Stimulated activated CD8-positive, alpha-beta memory T cell treated with anti-CD3 and anti-CD28 coated beads, Interleukin-15, amount 100 ng/mL, for 48 hours (primary cell): ENCODE results near the gene TRIM24.

Experiments
- DNase-seq, 2 donors: peaks; one replicate each; pipeline ENCODE4 v3.0.0-alpha.2; 2020; ENCODE audit warnings: low read depth in 2 of 2

TRIM24 gene

GRCh38 chr7:138538518-138538917 lies 78.5 kb downstream of the TRIM24 start:
- no peak for DNase-seq

GRCh38 chr7:138538997-138539644 lies 79.1 kb downstream of the TRIM24 start:
- no peak for DNase-seq

GRCh38 chr7:138542183-138542582 lies 82.1 kb downstream of the TRIM24 start:
- DNase-seq = no peak

GRCh38 chr7:138543739-138544138 lies 83.7 kb downstream of the TRIM24 start:
- no peak for DNase-seq

GRCh38 chr7:138545123-138545522 lies 85.1 kb downstream of the TRIM24 start:
- no peak for DNase-seq

- DNase-seq = no peak
Observed at GRCh38 chr7:138546064-138546619, 86.1 kb downstream of the TRIM24 start.

- DNase-seq = no peak
Observed at GRCh38 chr7:138546829-138547228, 86.8 kb downstream of the TRIM24 start.

GRCh38 chr7:138549082-138549481 lies 89.0 kb downstream of the TRIM24 start:
- no peak for DNase-seq

- DNase-seq = no peak
Observed at GRCh38 chr7:138550337-138550736, 90.3 kb downstream of the TRIM24 start.

GRCh38 chr7:138551102-138551501 lies 91.0 kb downstream of the TRIM24 start:
- DNase-seq = no peak

GRCh38 chr7:138553805-138554204 lies 93.7 kb downstream of the TRIM24 start:
- no peak for DNase-seq

- no peak for DNase-seq
Observed at GRCh38 chr7:138554674-138555073, 94.6 kb downstream of the TRIM24 start.

GRCh38 chr7:138555684-138556083 lies 95.6 kb downstream of the TRIM24 start:
- no peak for DNase-seq

- DNase-seq = no peak
Observed at GRCh38 chr7:138556771-138557484, 96.9 kb downstream of the TRIM24 start.

GRCh38 chr7:138559448-138559847 lies 99.4 kb downstream of the TRIM24 start:
- no peak for DNase-seq

GRCh38 chr7:138563808-138564207 lies 103.7 kb downstream of the TRIM24 start:
- no peak for DNase-seq

- no peak for DNase-seq
Observed at GRCh38 chr7:138564365-138564764, 104.3 kb downstream of the TRIM24 start.

GRCh38 chr7:138565071-138565450 lies 105.0 kb downstream of the TRIM24 start:
- DNase-seq = no peak

- DNase-seq = no peak
Observed at GRCh38 chr7:138565451-138566114, 105.5 kb downstream of the TRIM24 start.

- no peak for DNase-seq
Observed at GRCh38 chr7:138568655-138569054, 108.6 kb downstream of the TRIM24 start.

GRCh38 chr7:138569418-138569817 lies 109.4 kb downstream of the TRIM24 start:
- DNase-seq = no peak

- no peak for DNase-seq
Observed at GRCh38 chr7:138570715-138571114, 110.7 kb downstream of the TRIM24 start.

- no peak for DNase-seq
Observed at GRCh38 chr7:138573741-138574140, 113.7 kb downstream of the TRIM24 start.
